GM12878 (cell line): ENCODE measurements around the gene PARK7. TPM values are rescaled to one million over a fixed set of nuclear protein-coding genes. Genes with fewer than 3 reads are reported as not detected.

Experiments
- HCFC1 ChIP-seq: fragments of 150-350 bp; IDR thresholded peaks from 2 replicates; pipeline ENCODE4 v1.6.1; 2014; ENCODE audit warnings: low read length
- HDGF ChIP-seq: fragments of 450-650 bp; IDR thresholded peaks from 2 replicates; pipeline ENCODE4 v1.6.1; 2016; ENCODE audit warnings: antibody characterized with exemption
- MTA2 ChIP-seq: fragments of 450-650 bp; IDR thresholded peaks from 2 replicates; pipeline ENCODE4 v1.6.1; 2016; ENCODE audit warnings: low read depth, mild to moderate bottlenecking, moderate library complexity
- MYC ChIP-seq: IDR thresholded peaks from 2 replicates; pipeline ENCODE4 v1.6.1; 2011; ENCODE audit warnings: mild to moderate bottlenecking, low read length, moderate library complexity, inconsistent platforms; ENCODE audit not compliant: insufficient read depth, insufficient replicate concordance, insufficient read length, severe bottlenecking
- NKRF ChIP-seq: fragments of 450-650 bp; conservative IDR thresholded peaks from 2 replicates; pipeline ENCODE4 v1.6.1; 2017; ENCODE audit warnings: mild to moderate bottlenecking, moderate library complexity
- ZNF687 ChIP-seq: fragments of 450-650 bp; IDR thresholded peaks from 2 replicates; pipeline ENCODE4 v1.6.1; 2017; ENCODE audit warnings: mild to moderate bottlenecking, moderate library complexity
- polyA plus RNA-seq, 11 experiments: library from polyadenylated mRNA; depleted of rRNA in 4 of 11; unstranded in 6 of 11; stranded (reverse) in 5 of 11; fragments of >200 nt; fragmentation: Nextera tagmentation in 4 of 11; fragmentation: Illumina TruSeq in 1 of 11; extraction: Ambion mirVana in 4 of 11; extraction: Trizol in 1 of 11; gene quantifications; 1 replicate in 1 of 11; 2 replicates in 10 of 11; pipeline versions ENCODE4 v1.2.1 to v1.2.3, GENCODE V29; 2011 to 2016; ENCODE audit warnings: inconsistent platforms in 2 of 11, missing spikeins in 2 of 11, low read depth in 1 of 11
- total RNA-seq, 4 experiments: library from RNA; depleted of rRNA in 3 of 4; stranded (reverse); fragments of >200 nt in 3 of 4; fragmentation: Illumina TruSeq in 1 of 4; extraction: Trizol in 1 of 4; gene quantifications; 2 replicates each; pipeline versions ENCODE4 v1.2.1 to v1.2.3, GENCODE V29; 2013 to 2021

Gene PARK7
- total and polyA plus RNA-seq, 10 of the 15 experiments (the other 5 are each of a cell fraction or from before 2014, with no cell fraction given): 267 to 1,056 (median 495) TPM

- TF ChIP-seq ZNF687 (no peak), NKRF (no peak), HCFC1 (no peak), MTA2 (no peak), HDGF (no peak), MYC (no peak)
Measured at GRCh38 chr1:7956218-7957032, 5.1 kb upstream of the PARK7 start (continued).
